Ascending aorta (tissue), 2 donors: ENCODE results near the gene STXBP5. TPM values are rescaled to one million over a fixed set of nuclear protein-coding genes. Genes with fewer than 3 reads are reported as not detected.

ENCODE experiments used
- DNase-seq, 2 donors: peaks; one replicate each; pipeline ENCODE4 v3.0.0-alpha.2; 2019; ENCODE audit warnings: low spot score in 2 of 2
- H3K27ac ChIP-seq, 2 donors: fragments of 200-600 bp; sonication (generic); one replicate each; pipeline ENCODE4 v1.5.1; 2016 to 2017; ENCODE audit warnings: mild to moderate bottlenecking in 1 of 2
- H3K27me3 ChIP-seq: fragments of 200-600 bp; sonication (generic); one replicate; pipeline ENCODE4 v1.5.1; 2017
- H3K36me3 ChIP-seq, 2 donors: fragments of 200-600 bp; sonication (generic); one replicate each; pipeline ENCODE4 v1.5.1; 2016
- H3K4me1 ChIP-seq, 2 donors: fragments of 200-600 bp; sonication (generic); one replicate each; pipeline ENCODE4 v1.5.1; 2016 to 2017; ENCODE audit warnings: mild to moderate bottlenecking in 1 of 2
- H3K4me3 ChIP-seq, 2 donors: fragments of 200-600 bp; sonication (generic); one replicate each; pipeline ENCODE4 v1.5.1; 2016 to 2017; ENCODE audit warnings: mild to moderate bottlenecking in 1 of 2
- H3K9me3 ChIP-seq, 2 donors: fragments of 200-600 bp; sonication (generic); one replicate each; pipeline ENCODE4 v1.5.1; 2016
- intact Hi-C: fragments of 100-400 bp; cut with DNase I; formaldehyde crosslinking; loops from one replicate; pipeline ENCODE4 v1.15.1; 2023
- total RNA-seq: library from RNA; depleted of rRNA; stranded (reverse); fragments of >200 nt; gene quantifications from one replicate; pipeline ENCODE4 v1.1.0, GENCODE V29; 2016
- TF ChIP-seq, protein P1 (sequence below), 3 experiments: fragments of 200-600 bp in 2 of 3; fragments of 450-650 bp in 1 of 3; sonication (generic) in 2 of 3; IDR thresholded peaks; one replicate each; pipeline ENCODE4 v1.5.1; 2016 to 2019; ENCODE audit warnings: antibody characterized with exemption in 3 of 3, mild to moderate bottlenecking in 1 of 3, moderate library complexity in 1 of 3

The STXBP5 gene
- total RNA-seq, 1 donor from 2014 or later: 13.6 TPM

DNA sequence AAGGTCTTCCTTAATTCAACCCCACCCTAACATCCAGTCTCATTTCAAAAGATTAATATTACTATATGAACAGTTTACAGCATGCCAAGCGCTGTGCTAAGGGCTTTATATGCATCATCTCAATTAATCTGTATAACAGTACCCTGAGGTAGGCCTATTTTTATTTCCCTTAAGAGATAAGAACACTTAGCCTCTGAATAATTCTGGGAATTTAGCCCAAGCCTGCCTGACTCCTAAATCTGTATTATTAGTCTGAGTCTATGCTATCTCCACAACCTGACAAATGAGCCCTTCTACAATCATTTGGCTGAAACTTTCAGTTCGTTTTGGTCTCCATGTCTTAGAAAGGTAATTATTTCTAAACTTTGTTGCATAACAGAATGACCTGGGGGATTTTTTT lies 226.6 kb downstream of the STXBP5 start:
- TF ChIP-seq, protein P1, sequence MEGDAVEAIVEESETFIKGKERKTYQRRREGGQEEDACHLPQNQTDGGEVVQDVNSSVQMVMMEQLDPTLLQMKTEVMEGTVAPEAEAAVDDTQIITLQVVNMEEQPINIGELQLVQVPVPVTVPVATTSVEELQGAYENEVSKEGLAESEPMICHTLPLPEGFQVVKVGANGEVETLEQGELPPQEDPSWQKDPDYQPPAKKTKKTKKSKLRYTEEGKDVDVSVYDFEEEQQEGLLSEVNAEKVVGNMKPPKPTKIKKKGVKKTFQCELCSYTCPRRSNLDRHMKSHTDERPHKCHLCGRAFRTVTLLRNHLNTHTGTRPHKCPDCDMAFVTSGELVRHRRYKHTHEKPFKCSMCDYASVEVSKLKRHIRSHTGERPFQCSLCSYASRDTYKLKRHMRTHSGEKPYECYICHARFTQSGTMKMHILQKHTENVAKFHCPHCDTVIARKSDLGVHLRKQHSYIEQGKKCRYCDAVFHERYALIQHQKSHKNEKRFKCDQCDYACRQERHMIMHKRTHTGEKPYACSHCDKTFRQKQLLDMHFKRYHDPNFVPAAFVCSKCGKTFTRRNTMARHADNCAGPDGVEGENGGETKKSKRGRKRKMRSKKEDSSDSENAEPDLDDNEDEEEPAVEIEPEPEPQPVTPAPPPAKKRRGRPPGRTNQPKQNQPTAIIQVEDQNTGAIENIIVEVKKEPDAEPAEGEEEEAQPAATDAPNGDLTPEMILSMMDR (IDR thresholded peaks at IDR 0.05): no peak
- intact Hi-C loops: no loop called here
- Histone ChIP-seq H3K27me3 (no peaks in the 10 kb centered on the region), H3K4me1 (no peaks in the 10 kb centered on the region), H3K4me3 (no peak overlapping the region), H3K9me3 (no peaks in the 10 kb centered on the region), H3K27ac (no peak overlapping the region), H3K36me3 (no peaks in the 10 kb centered on the region)
- DNase-seq: no peak

DNA sequence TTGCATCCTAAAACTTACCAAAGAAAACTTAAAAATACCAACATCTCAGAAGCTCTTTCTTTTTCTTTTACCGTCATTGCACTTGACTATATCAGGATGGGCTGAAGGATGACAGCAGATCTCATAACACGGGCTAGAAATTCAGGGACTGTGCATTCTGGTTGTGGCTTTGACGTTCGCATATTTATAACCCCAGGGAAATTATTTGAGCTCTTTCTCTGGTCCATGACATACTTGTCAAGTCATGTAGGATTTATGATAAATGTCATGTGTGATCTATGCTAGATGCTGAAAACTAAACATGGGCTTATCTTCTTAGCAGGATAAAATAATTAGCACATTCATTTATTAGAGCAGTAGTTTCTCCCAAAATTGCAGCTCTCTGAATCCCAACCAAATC lies 229.9 kb downstream of the STXBP5 start:
- H3K27ac ChIP-seq: no peak overlapping the region
- H3K4me3 ChIP-seq: no peak overlapping the region
- no peaks in the 10 kb centered on the region for H3K27me3 ChIP-seq
- H3K4me1 ChIP-seq: no peaks in the 10 kb centered on the region
- intact Hi-C loops: no loop called here
- H3K36me3 ChIP-seq: no peaks in the 10 kb centered on the region
- TF ChIP-seq, protein P1 (IDR thresholded peaks at IDR 0.05): no peak
- no peak for DNase-seq
- H3K9me3 ChIP-seq: no peaks in the 10 kb centered on the region

DNA sequence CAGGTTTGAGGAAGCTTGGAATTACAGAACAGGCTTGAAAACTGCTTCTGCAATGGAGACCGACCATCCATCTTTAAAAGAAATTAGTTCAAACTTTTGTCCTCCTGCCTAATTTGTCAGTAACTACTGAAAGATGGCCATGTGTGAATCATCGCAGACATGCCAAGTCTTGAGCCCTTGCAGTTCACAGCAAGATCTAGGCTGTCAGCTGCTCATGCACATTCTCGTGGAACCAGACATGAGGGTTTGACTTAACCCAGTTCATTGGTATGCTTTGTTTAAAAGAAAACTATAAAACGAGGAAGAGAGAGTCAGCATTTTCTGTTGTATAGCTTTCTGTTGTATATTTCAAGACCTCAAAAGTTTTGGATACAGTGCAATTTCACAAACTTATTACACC lies 230.3 kb downstream of the STXBP5 start:
- no peak for DNase-seq
- no peaks in the 10 kb centered on the region for H3K9me3 ChIP-seq
- intact Hi-C loops: no loop called here

DNA sequence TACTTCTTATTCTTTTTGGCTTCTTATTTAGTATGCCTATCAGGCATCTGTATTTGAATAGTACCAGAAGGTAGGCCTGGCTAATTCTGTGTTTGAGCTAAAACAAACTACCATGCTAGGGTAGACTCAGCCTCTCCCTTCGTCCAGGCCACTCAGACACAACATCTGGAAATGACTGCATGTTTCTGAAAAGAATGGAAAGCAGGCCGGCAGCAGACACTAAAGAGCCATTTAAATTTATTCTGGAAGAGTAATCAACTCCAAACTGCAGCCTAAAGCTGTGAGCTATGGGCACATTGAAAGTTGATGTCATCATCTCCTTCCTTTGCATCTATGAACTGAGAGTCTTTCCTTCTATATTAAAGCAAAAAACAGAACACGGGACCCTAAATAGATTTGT lies 233.4 kb downstream of the STXBP5 start:
- Histone ChIP-seq H3K4me1 (no peaks in the 10 kb centered on the region), H3K27me3 (no peaks in the 10 kb centered on the region), H3K9me3 (no peaks in the 10 kb centered on the region), H3K4me3 (no peak overlapping the region), H3K27ac (no peak overlapping the region), H3K36me3 (no peaks in the 10 kb centered on the region)
- intact Hi-C loops: no loop called here
- TF ChIP-seq, protein P1 (IDR thresholded peaks at IDR 0.05): no peak
- no peak for DNase-seq

More for the DNA sequence above, 230.3 kb downstream of the STXBP5 start:
- Histone ChIP-seq H3K4me3 (no peak overlapping the region), H3K27ac (no peak overlapping the region), H3K36me3 (no peaks in the 10 kb centered on the region), H3K4me1 (no peaks in the 10 kb centered on the region), H3K27me3 (no peaks in the 10 kb centered on the region)
- TF ChIP-seq, protein P1 (IDR thresholded peaks at IDR 0.05): no peak

DNA sequence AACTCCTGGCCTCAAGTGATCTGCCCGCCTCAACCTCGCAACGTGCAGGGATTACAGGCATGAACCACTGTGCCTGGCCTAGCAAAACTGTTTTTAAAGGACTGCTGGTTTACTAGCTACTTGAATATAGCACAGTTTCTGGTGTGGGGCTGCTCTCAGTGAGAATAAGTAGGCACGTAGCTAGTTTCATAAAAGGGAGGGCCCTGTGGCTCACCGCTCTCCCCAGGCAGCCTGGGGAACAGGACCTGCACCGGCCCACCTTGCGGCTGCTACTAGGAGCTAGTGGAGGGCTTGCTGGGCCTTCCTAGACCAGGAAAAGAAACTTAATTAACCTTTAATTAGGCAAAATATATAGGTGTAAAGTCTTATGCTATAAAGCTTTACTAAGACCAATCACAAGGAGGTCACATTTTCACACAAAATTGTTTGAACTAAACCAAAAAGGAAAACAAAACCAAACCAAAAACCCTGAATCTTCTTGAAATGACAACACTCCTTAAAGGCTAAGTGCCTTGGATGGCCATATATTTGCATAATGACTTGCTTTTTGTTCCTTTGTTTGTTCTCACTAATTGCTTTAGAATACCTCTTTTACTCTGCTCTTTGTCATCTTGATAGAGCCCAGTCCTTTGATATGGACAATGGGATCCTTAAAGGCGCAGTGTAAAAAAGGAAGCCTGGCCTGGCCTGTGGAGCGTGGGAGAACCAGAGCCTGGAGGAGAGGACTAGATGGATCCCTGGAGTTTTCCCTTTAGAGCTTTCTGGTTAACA lies 234.7 kb downstream of the STXBP5 start:
- H3K4me3 ChIP-seq: no peak overlapping the region

More for the DNA sequence above, 234.7 kb downstream of the STXBP5 start:
- no peak overlapping the region for H3K27ac ChIP-seq
- intact Hi-C loops: no loop called here
- TF ChIP-seq, protein P1 (IDR thresholded peaks at IDR 0.05): no peak
- H3K36me3 ChIP-seq: no peaks in the 10 kb centered on the region
- DNase-seq: no peak
- no peaks in the 10 kb centered on the region for H3K9me3 ChIP-seq
- no peaks in the 10 kb centered on the region for H3K27me3 ChIP-seq
- no peaks in the 10 kb centered on the region for H3K4me1 ChIP-seq
